Activated T-cell treated with anti-CD3 and anti-CD28 coated beads, Interleukin-2, amount 50 U/mL, for 48 hours (primary cell): ENCODE results near the gene TAX1BP3.

Experiments used
- DNase-seq, 2 experiments: peaks; one replicate each; pipeline ENCODE4 v3.0.0-alpha.2; 2020

The TAX1BP3 gene

DNA sequence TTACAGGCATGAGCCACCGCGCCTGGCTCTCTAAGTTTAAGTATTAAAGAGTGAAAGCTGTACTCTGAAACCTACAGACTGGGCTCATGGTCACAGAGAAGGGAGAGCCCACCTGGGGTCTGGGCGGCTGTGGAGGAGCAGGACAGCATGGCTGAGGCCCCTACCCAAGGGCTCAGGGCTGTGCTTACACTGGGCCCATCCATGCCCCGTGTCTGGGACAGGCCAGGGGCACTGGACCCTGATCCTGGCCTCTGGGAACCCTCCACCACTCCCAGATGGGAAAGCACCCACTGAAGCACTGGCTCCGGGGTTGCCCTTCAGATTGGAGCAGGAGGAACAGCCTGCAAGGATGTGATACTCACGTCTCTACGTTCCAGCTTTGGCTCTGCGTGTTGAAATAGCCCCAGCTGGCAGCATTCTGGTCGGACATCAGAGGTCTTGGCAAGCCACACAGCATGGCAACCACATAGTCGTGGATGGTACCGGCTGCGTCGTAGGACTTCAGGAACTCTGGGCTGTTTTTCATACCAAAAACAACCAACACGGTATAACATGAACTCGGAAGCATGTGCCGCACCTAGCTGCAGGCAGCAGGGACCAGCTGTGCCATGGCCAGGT is 45.3 kb downstream of the TAX1BP3 start:
- no peak for DNase-seq

DNA sequence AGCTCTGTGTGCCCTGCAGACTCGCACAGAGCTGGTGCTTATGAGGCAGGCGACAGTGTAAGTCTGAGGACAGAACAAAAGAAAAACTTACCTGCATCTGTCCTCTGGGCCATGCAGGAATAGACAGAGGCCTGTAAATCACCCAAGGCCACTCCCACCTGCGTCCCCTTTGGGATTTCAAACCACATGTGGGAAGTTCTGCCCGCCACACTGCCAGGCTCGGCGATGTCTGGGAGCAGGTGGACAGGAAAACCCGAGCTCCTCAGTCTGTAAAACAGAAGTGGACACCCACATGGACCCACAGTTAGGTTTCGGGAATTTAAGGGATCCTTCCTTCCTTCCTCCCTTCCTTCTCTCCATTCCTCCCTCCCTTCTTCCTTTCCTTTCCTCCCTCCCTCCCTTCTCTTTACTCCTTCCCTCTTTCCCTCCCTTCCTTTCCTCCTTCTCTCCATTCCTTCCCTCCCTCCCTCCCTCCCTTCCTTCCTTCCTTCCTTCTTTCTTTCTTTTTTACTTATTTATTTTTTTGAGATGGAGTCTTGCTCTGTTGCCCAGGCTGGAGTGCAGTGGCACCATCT is 47.1 kb downstream of the TAX1BP3 start:
- DNase-seq: no peak

- no peak for DNase-seq
These were observed 53.1 kb downstream of the TAX1BP3 start for GRCh38 chr17:3615160-3615870.

DNA sequence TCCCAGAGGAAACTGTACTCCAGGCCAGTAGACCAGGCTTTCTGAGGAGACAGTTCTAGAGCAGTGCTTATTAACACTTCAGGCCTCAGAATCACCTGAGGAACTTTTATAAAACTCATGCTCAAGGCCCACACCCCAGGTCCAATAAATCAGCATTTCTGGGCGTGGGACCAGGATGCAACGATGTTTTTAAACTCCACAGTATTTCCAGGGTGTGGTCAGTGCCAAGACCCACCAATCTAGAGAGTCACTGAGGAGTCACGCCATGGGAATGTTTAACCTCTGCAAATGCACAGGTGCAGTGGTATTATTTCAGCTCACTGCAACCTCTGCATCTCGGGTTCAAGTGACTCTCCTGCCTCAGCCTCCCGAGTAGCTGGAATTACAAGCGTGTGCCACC is 55.3 kb downstream of the TAX1BP3 start:
- DNase-seq: no peak
